GM18870 (cell line): ENCODE data around the gene DYSF.

ENCODE experiments used
- ATAC-seq: cut with Tn5 transposase; IDR thresholded peaks from one replicate; pipeline ENCODE4 v1.9.1; 2021; ENCODE audit warnings: moderate library complexity; ENCODE audit not compliant: unreplicated experiment

The DYSF gene

DNA sequence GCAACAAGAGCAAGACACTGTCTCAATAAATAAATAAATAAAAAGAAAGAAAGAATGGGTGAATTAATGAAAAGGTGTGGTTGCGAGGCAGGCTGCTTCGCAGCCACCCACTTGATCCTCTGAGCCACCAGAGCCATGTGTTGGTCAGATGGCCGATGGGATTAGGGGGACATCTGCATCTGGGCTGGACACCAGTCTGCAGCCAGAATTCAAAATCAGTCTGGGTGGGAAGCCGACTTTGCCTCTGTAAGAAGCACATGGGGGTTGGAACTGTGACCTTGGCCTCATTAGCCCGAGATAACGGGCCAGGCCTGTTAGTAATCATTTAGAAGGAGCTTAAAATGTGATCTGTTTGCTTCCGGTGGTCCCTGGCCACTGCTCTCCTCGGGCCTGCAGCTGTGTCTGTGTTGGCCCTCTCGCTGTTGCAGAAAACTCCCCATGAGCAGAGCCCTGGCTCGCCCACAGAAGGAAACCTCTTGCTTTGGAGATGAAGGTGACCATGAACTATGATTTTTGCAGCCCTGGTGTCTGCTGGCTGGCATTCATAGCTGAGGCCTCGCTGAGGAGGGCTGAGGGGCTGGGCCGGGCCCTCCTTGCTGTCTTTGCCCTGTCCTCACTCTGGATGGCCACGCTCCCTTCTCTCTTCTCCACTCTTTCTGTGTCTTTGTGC lies 94.4 kb downstream of the DYSF start:
- no peak for ATAC-seq

GRCh38 chr2:71548646-71549425 lies 95.5 kb downstream of the DYSF start:
- no peak for ATAC-seq

DNA sequence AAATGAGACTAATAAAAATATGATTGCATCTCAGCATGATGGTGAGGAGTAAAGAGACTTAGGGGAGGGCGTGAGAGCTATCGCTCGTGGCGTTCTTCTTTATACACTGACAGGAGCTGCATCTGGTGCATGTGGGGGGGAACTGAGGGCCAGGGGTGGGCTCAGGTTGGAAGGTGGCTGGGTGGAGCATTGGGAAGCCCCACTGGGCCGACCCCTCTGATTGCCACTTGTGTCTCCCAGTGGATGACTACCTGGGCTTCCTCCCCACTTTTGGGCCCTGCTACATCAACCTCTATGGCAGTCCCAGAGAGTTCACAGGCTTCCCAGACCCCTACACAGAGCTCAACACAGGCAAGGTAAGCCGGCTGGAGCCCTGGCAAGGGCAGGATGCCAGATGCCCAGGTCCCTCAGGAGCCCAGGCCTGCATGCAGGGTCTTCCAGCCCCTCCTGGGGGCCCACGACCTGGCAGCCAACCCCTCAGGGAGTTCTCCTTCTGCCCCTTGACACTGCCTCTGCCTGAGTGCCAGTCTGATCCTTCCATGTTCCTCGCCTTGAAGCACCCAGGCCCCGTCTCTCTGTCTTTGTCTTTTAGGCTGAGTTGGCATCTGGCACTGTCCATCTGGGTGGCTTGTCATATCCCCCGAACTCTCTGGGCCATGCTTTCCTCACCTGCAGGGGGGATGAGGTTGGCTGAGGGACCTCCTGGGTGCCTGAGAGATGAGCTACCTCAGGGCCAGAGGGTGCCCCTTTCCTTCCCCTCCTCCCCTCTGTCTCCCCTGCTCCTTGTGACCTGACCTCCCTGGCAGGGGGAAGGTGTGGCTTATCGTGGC lies 97.7 kb downstream of the DYSF start:
- no peak for ATAC-seq

DNA sequence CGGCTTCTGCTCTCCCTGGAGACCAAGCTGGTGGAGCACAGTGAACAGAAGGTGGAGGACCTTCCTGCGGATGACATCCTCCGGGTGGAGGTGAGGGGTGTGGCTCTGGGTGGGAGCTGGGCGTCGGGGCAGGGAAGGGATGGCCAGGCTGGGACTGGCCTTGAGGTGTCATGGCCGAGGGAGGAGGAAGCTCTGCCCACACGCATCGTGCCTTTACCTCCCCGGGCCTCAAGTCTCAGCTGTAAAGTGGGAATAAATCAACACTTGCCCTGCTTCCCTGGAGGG lies 98.2 kb downstream of the DYSF start:
- ATAC-seq = no peak

GRCh38 chr2:71552356-71552755 lies 99.0 kb downstream of the DYSF start:
- ATAC-seq = no peak

DNA sequence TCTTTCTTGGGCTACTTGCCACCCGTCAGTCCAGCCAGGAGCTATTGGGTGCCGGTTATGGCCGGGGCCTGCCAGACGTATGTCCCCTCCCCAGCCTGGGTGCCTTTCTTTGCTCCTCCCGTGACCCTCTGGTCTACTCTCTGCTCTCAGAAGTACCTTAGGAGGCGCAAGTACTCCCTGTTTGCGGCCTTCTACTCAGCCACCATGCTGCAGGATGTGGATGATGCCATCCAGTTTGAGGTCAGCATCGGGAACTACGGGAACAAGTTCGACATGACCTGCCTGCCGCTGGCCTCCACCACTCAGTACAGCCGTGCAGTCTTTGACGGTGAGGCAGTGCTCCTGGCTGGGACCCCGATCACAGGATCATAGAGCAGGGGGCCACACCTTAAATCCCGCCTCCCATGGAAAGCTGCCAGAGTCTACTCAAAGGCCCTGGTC lies 99.5 kb downstream of the DYSF start:
- no peak for ATAC-seq

DNA sequence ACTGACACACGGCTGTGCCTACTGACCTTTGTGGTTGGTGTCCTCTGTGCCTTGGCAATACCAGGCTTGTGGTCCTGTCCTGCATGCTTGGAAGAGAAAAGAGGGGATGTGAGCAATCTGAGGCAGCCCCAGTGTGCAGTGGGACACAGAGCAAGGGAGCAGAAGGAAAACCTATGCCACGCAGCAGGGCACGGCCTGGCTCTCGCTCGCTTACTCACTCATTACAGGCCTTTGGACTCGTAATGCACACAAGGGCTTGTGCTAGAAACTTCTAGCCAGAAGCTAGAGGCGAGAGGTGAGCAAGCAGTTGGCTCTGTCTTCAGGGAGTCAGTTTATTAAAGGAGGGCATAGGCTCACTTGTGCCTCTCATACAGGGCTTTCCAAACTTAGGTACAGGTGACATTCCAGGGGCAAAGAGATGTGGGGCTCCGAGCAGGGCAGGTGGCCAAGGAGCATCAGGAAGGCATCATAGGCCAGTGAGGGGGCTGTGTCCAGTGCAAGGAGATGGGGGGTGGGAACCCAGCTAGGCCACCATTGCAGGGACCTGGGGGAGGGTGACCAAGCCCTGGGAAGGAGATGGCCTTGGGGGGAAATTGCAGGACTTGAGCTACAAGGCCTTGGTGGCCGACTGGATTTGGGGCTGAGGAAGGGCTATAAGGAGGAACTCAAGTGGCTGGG lies 100.8 kb downstream of the DYSF start:
- no peak for ATAC-seq

DNA sequence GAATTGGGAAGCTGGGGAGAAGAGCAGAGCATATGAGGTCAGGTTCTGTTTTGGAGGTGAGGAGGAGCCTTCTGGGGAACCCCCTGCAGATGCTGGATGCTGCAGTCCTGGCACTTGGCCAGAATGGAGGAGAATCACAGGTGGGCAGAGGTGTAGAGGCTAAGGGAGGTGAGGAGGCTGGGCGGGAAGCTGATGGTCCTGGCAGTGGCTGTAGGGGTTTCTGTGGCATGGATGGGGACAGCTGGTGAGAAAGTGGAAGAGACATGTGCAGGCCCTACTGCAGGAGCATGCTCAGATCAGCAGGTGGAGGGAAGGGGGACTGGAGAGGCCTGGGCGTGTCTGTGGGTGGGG lies 101.3 kb downstream of the DYSF start:
- ATAC-seq = no peak

DNA sequence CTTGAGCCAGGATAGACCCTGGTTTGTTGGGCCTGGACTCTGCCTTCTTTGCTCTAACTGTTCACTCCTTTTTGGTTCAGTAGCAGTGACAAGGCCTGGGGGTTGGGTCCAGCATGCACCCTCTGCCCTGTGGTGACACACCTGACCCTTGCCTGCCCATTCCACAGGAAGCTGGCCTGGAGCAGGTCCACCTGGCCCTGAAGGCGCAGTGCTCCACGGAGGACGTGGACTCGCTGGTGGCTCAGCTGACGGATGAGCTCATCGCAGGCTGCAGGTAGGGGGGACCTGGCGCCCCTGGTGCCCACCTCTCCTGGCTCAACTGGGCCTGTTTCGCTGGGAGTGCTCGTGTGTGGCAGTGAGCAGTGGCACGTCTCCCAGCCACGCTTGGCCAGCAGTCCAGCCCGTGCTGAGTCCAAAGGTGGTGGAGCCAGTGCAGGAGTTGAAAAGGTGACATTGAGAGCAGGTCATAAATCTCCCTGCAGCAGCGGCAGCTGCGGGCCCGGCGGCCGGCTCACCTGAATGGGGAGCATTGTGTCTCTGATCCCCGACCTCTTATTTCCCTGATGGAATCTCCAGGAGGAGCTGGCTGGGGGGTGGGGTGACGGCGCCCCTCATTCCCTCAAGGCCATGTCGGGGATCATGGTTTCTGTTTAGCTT lies 102.6 kb downstream of the DYSF start:
- no peak for ATAC-seq

DNA sequence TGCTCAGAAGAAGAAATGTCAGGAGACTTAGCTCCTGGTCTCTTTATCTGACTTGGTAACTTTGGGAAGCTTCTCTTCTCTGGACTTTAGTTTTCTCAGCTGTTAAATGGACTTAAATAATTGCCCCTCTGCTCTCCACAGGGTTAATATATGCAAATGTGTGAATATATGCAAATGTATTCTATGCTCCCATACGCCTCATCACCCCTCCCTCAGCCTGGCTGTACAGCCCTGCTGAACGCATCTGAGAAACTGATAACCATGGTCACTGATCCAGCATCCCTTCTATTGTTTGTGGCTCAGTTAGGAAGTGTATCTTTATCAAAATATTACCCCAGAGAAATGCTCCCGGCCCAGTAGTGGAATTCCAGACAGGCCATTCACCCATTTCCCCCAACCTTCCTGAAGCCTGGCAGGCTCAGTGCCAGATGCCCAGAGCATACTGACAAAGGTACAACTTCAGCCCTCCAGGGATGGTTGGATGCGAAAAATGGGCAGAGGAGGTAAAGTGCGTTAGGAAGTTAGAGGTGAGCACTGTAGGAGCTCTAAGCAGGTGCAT lies 103.4 kb downstream of the DYSF start:
- no peak for ATAC-seq

- ATAC-seq = no peak
Observed at GRCh38 chr2:71557321-71557720, 104.0 kb downstream of the DYSF start.

DNA sequence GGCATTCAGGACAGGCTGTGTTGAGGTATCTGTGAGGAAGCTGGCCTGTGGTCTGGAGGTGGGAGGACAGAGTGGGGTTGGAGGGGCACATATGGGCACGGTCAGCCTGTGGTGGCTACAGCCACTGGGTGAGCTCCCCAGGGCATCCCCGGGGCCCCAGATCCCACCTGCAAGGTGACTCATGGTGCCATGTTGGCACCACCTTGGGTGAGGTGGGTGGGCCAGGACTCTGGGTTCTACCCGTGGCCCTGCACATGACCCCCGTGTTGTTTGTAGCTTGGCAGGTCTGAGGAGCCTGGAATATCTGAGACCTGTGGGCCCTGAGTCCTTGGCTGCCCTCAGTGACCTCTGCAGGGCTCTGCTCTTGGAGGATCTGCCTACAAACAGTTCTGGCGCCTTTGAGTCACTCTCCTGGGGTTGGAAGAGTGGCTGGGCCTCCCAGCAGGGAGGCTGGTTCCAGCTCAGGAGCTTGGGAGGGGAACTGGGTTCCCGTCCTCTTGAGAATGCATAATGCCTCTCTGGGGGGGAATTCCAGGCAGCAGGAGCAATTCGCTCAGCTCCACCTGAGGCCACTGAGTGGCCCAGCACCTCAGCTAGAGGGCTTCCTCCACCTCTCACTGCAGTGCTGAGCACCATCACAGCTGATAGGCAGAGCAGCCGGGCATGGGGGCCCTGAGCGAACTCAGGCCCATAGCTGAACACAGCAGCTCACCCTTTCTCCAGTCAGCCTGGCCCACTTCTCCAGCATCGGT lies 105.1 kb downstream of the DYSF start:
- ATAC-seq = no peak

- ATAC-seq = no peak
Observed at GRCh38 chr2:71559080-71559827, 105.9 kb downstream of the DYSF start.

DNA sequence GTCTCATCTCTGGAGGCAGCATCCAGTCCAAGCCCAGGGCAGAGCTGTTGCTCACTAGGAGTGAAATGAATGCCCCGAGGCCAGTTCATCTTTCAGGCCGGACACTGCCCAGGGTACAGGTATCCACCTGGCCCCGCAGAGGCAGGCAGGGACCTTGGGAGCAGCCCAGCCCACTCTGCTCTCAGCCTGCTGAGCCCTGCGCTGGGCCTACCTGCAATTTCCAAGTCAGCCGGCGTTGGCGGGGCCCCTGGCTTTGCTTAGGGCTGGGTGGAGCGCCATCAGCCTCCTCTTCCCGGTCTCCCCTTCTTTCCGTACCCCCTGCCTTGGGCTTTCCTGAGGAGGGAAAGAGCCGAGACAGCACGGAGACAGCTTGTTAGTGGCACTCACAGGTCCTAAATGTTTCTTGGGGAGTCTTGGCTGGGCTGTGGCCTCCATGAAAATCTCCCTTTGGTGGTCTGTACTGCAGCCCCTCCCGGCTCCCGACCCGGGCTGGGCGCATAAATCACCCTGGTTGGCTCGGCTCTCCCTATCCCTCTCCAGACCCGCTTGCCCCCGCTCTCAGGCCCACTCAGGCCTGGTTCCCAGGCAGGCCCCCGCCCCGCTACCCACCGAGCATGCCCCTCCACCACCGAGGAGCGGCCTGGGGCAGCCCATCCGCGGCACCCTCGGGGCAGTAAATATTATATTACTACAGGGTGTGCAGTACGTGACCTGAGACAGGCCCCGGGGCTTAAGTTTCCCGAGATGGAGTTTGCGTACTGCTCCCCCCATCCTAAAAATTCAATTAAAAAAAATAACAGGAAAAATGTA lies 106.7 kb downstream of the DYSF start:
- ATAC-seq = no peak

- ATAC-seq = no peak
Observed at GRCh38 chr2:71560638-71561011, 107.3 kb downstream of the DYSF start.

DNA sequence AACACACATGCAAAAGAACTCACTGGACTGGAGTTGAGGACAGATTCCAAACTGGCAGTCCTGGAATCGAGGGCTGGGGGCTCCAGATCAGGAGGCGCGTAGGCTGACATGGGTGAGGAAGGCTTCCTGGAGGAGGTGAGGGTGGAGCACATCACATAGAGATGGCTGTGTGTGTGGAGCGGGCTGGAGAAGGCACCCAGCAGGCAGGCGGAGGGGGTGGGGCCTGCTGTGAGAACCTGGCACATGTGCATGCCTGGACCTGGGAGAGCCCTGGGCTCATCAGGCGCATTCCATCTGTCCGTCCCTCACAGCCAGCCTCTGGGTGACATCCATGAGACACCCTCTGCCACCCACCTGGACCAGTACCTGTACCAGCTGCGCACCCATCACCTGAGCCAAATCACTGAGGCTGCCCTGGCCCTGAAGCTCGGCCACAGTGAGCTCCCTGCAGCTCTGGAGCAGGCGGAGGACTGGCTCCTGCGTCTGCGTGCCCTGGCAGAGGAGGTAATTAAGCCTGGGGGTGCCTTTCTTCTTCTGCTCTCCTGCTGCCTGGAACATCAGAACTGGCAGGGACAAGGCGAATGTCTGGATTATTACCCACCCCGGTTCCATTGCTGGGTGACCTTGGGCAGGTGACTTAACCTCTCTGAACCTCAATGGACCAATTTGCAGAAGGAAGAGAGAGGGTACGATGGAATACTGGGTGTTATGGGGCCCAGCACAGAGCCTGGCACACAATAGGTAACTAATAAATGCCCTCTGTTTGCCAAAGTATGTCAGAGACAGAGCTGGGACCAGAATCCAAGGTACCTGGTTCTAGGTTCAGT lies 108.3 kb downstream of the DYSF start:
- ATAC-seq = no peak

DNA sequence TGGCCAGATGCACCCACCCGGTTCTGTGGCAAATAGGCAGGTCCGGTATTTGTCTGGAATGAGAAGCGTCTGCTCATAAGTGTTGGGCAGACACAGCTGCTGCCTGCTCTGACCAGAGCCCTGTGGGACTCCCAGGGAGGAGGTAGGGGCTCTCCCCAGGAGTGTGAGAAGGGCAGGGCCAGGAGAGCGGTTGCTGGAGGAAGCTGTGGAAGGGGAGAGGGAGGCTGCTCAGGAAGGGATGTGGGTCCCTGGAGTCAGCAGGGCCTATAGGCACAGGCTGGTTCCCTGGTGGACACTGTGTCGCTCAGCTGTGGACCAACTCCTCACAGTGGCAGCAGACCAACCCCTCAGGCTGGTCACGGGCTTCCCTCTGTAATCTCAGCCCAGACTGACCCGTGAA lies 109.2 kb downstream of the DYSF start:
- no peak for ATAC-seq

GRCh38 chr2:71563872-71564271 lies 110.5 kb downstream of the DYSF start:
- ATAC-seq = no peak
